ENCODE results near the gene ITLN1.

DNA sequence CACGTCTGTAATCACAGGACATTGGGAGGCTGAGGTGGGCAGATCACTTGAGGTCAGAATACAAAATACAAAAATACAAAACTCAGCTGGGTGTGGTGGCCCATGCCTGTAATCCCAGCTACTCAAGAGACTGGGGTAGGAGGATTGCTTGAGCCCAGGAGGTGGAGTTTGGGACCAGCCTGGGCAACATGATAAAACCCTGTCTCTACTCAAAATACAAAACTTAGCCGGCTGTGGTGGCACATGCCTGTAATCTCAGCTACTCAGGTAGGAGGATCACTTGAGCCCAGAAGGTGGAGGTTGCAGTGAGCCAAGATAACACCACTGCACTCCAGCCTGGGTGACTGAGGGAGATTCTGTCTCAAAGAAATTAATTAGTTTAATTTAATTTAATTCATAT lies 6.5 kb upstream of the ITLN1 start:
- TF ChIP-seq, protein P1, sequence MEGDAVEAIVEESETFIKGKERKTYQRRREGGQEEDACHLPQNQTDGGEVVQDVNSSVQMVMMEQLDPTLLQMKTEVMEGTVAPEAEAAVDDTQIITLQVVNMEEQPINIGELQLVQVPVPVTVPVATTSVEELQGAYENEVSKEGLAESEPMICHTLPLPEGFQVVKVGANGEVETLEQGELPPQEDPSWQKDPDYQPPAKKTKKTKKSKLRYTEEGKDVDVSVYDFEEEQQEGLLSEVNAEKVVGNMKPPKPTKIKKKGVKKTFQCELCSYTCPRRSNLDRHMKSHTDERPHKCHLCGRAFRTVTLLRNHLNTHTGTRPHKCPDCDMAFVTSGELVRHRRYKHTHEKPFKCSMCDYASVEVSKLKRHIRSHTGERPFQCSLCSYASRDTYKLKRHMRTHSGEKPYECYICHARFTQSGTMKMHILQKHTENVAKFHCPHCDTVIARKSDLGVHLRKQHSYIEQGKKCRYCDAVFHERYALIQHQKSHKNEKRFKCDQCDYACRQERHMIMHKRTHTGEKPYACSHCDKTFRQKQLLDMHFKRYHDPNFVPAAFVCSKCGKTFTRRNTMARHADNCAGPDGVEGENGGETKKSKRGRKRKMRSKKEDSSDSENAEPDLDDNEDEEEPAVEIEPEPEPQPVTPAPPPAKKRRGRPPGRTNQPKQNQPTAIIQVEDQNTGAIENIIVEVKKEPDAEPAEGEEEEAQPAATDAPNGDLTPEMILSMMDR (IDR thresholded peaks at IDR 0.05), result no peak
- no peak for TF ChIP-seq POLR2A (IDR thresholded peaks at IDR 0.05)
